Activated naive CD4-positive, alpha-beta T cell treated with anti-CD3 and anti-CD28 coated beads, Interleukin-2, amount 10 ng/mL, durations not matched to agents 7 days and 5 days (primary cell): ENCODE measurements around the gene GDA.

Experiments
- CTCF ChIA-PET: fragments of 350-600 bp; sonication (Branson Sonifier 250); formaldehyde crosslinking; loops from one replicate; lab custom pipeline; 2021; ENCODE audit warnings: antibody characterized with exemption; lab: Charles Lee
- DNase-seq: peaks from one replicate; pipeline ENCODE4 v3.0.0-alpha.2; 2020
- H3K27ac Mint-ChIP-seq: one replicate; pipeline ENCODE4 v1.8.0; 2021; ENCODE audit warnings: mild to moderate bottlenecking, moderate library complexity, mixed read lengths
- H3K27me3 Mint-ChIP-seq: one replicate; pipeline ENCODE4 v1.8.0; 2021; ENCODE audit warnings: mild to moderate bottlenecking, mixed read lengths
- H3K36me3 Mint-ChIP-seq: one replicate; pipeline ENCODE4 v1.8.0; 2021; ENCODE audit warnings: mixed read lengths
- H3K4me1 Mint-ChIP-seq: one replicate; pipeline ENCODE4 v1.8.0; 2021; ENCODE audit warnings: mixed read lengths
- H3K4me3 Mint-ChIP-seq: one replicate; pipeline ENCODE4 v1.8.0; 2021; ENCODE audit warnings: mild to moderate bottlenecking, moderate library complexity, mixed read lengths
- H3K9me3 Mint-ChIP-seq: one replicate; pipeline ENCODE4 v1.8.0; 2021; ENCODE audit warnings: mixed read lengths

The GDA gene

GRCh38 chr9:72139226-72139625 is 10.0 kb upstream of the GDA start:
- H3K27ac Mint-ChIP-seq, result no peak overlapping the region
- no peaks in the 10 kb centered on the region for H3K4me1 Mint-ChIP-seq
- no peak overlapping the region for H3K4me3 Mint-ChIP-seq
- CTCF ChIA-PET, result no interaction called here
- DNase-seq, result no peak
- H3K9me3 Mint-ChIP-seq, result no peaks in the 10 kb centered on the region
- no peaks in the 10 kb centered on the region for H3K27me3 Mint-ChIP-seq
- no peaks in the 10 kb centered on the region for H3K36me3 Mint-ChIP-seq

DNA sequence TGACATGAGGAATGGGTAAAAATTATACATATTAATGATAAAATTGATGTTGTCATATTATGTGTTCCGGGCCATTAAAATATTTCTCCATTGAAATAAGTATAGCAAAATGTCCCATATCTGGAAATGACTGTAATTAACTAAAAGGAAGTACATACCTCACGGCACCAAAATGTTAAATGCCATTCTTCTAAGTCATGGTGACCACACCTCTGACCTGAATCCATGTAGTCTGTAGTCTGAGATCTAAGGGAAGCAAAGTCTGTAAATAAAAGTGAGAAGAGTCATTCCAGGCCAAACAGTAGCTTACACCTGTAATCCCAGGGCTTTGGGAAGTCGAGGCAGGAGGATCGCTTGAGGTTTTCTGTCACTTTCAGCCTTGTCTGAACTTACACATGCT is 8.7 kb upstream of the GDA start:
- no peak for DNase-seq
- H3K27me3 Mint-ChIP-seq, result no peaks in the 10 kb centered on the region
- CTCF ChIA-PET, result no interaction called here
- H3K36me3 Mint-ChIP-seq, result no peaks in the 10 kb centered on the region
- no peaks in the 10 kb centered on the region for H3K9me3 Mint-ChIP-seq
- H3K4me3 Mint-ChIP-seq, result no peak overlapping the region
- H3K27ac Mint-ChIP-seq, result no peak overlapping the region
- no peaks in the 10 kb centered on the region for H3K4me1 Mint-ChIP-seq

DNA sequence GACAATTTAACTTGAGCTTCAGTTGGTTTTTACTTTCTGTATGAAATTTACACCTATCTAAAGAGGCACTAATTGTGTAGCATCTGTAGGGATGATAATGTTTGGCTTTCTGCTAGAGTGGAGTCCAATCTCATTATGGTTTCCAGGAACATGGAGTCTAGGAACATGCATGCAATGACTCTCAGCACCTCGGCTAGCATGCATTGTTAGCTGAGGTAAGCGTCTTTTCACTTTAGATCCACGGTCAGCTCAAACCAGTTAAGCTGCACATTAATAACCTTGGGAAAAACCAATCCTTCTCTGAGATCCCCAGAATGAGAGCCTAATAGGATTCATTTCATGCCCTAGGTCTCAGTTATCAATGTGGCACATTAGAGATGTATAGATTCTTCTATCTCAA is 7.8 kb upstream of the GDA start:
- Mint-ChIP-seq H3K27ac (no peak overlapping the region), H3K36me3 (no peaks in the 10 kb centered on the region), H3K27me3 (no peaks in the 10 kb centered on the region), H3K4me1 (no peaks in the 10 kb centered on the region), H3K4me3 (no peak overlapping the region), H3K9me3 (no peaks in the 10 kb centered on the region)
- no peak for DNase-seq
- CTCF ChIA-PET, result no interaction called here

DNA sequence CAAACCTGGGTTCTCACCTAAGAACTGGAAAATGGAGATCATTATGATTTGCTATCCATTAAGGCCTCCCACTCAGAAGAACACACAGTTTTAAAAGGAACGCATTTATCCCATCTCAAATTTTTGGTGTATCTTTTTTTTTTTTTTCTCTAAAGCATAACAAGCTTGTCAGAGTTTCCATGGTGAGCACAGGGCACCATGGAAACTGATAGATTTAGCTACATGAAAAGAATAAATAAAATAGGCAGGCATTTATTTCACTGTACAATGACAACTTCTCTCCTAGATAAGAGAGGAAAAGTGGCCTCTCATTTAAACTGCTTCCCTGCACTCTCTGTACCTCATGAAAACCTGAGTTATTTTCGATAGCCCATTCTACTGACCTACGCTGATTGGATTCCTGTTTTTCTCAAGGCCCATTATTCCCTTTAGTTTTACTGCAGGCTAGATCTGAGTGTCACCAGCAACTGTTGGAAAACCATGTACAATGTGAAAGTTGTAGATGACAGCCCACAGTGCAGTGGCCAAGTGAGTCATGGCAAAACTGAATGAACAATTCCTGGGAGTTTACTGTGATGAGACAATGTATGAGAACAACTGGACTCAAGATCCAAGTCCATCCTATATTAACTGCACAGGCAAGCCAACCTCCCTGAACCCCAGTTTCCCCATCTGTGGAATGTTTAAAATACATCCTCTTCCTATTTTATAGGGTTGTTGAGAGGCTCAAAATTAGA is 4.3 kb upstream of the GDA start:
- Mint-ChIP-seq H3K27ac (no peak overlapping the region), H3K4me3 (no peak overlapping the region), H3K27me3 (peaks cover 25% of the 10 kb centered on the region), H3K4me1 (no peaks in the 10 kb centered on the region), H3K9me3 (no peaks in the 10 kb centered on the region), H3K36me3 (no peaks in the 10 kb centered on the region)
- CTCF ChIA-PET, result no interaction called here
- DNase-seq, result no peak

DNA sequence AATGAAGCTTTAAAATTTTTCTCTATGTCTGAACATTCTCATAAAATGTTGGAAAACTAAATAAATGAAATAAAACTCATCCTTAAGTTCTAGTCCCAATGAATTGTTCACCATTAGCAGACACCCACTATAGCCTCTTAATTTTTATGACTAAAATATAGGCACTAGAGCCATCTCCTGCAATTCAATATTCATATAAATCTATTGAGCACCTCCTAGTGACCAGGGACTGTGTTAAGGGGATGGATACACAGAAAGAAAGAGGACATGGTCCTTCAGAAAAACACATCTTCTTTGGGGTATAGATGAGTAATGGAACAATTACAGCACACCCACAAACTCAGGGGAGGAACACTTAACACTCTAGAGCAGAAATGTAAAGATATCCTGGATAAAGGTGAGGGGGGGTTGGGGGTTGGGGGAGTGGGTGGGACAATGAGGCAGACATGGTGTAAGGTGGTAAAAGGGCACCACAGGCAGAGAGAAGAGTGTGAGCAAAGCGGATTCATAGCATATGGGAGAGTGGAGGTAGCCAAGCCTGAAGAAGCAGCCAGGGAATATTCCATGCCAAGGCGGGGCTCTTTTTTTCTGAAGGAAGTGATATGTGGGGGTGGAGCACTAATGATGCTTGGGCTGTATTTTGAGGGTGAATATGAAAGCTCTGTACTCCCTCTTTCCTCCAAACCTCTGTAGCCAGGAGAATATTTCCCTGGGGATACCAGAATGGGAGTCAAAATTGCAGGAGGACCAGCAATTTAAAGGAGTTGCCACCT is 3.3 kb upstream of the GDA start:
- DNase-seq, result no peak
- Mint-ChIP-seq H3K27me3 (peaks cover 34% of the 10 kb centered on the region), H3K27ac (no peak overlapping the region), H3K9me3 (no peaks in the 10 kb centered on the region), H3K4me3 (no peak overlapping the region), H3K36me3 (no peaks in the 10 kb centered on the region), H3K4me1 (no peaks in the 10 kb centered on the region)
- CTCF ChIA-PET, result no interaction called here

GRCh38 chr9:72147676-72148075 is 1.6 kb upstream of the GDA start:
- Mint-ChIP-seq H3K27ac (no peak overlapping the region), H3K36me3 (no peaks in the 10 kb centered on the region), H3K4me3 (no peak overlapping the region), H3K27me3 (peaks cover 34% of the 10 kb centered on the region), H3K4me1 (no peaks in the 10 kb centered on the region), H3K9me3 (no peaks in the 10 kb centered on the region)
- no peak for DNase-seq
- CTCF ChIA-PET, result no interaction called here

DNA sequence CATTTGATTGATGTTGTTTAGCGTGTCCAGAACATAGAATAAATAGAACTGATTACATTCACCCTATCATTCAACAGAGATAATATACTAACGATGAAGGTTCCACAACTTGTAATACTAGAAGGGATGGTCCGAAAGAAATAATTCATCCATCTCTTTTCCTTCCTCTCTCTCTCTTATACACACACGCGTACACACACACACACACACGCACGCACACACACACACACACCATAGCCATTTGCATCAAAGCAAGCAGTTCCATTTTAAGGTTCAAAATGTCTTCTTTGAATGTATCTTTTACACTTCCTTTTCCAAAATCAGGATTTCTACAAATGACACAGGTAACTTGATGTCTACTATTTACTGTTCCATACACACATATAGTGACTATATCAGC is 887 bp downstream of the GDA start:
- H3K4me3 Mint-ChIP-seq, result no peak overlapping the region
- peaks cover 34% of the 10 kb centered on the region for H3K27me3 Mint-ChIP-seq
- H3K9me3 Mint-ChIP-seq, result no peaks in the 10 kb centered on the region
- no peak for DNase-seq
- H3K4me1 Mint-ChIP-seq, result no peaks in the 10 kb centered on the region
- CTCF ChIA-PET, result interaction anchor here (0.6 kb wide), 1 partner anchor 124 kb away, joined by 3 read pairs; no protein-coding TSS in a partner anchor
- no peaks in the 10 kb centered on the region for H3K36me3 Mint-ChIP-seq
- no peak overlapping the region for H3K27ac Mint-ChIP-seq

GRCh38 chr9:72150661-72151060 is 1.4 kb downstream of the GDA start:
- Mint-ChIP-seq H3K36me3 (no peaks in the 10 kb centered on the region), H3K4me3 (no peak overlapping the region), H3K27ac (no peak overlapping the region), H3K27me3 (peaks cover 34% of the 10 kb centered on the region), H3K9me3 (no peaks in the 10 kb centered on the region), H3K4me1 (no peaks in the 10 kb centered on the region)
- no peak for DNase-seq
- CTCF ChIA-PET, result interaction anchor here (0.6 kb wide), 1 partner anchor 124 kb away, joined by 3 read pairs; no protein-coding TSS in a partner anchor

DNA sequence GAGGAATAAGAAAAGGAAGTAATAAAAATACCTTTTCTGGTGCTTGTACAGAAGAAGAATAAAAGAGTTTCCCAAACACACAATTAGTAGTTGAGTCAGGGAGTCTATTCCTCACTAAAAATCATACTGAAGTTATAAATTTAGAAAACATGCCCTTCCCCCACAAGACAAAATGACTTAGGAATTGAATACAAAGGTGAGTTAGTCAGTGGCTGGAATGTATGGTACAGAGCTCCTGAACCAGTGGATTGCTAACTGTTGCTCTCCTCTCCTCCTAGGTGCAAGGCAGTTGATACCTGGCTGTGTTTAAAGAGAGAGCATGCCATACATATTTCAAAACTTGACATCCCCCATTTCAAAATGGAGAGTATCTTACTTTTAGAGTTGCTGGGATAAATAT is 1.9 kb downstream of the GDA start:
- Mint-ChIP-seq H3K27me3 (peaks cover 34% of the 10 kb centered on the region), H3K27ac (no peak overlapping the region), H3K4me1 (no peaks in the 10 kb centered on the region), H3K9me3 (no peaks in the 10 kb centered on the region), H3K4me3 (no peak overlapping the region), H3K36me3 (no peaks in the 10 kb centered on the region)
- DNase-seq, result no peak
- CTCF ChIA-PET, result interaction anchor here (0.6 kb wide), 1 partner anchor 124 kb away, joined by 3 read pairs; no protein-coding TSS in a partner anchor

GRCh38 chr9:72154468-72155285 is 5.4 kb downstream of the GDA start:
- no peak overlapping the region for H3K4me3 Mint-ChIP-seq
- H3K4me1 Mint-ChIP-seq, result no peaks in the 10 kb centered on the region
- no peaks in the 10 kb centered on the region for H3K36me3 Mint-ChIP-seq
- H3K9me3 Mint-ChIP-seq, result no peaks in the 10 kb centered on the region
- H3K27me3 Mint-ChIP-seq, result peaks cover 12% of the 10 kb centered on the region
- no peak for DNase-seq
- no peak overlapping the region for H3K27ac Mint-ChIP-seq
- CTCF ChIA-PET, result no interaction called here

- Mint-ChIP-seq H3K27ac (no peak overlapping the region), H3K27me3 (peaks cover 6% of the 10 kb centered on the region), H3K36me3 (no peaks in the 10 kb centered on the region), H3K4me1 (no peaks in the 10 kb centered on the region), H3K9me3 (no peaks in the 10 kb centered on the region), H3K4me3 (no peak overlapping the region)
- CTCF ChIA-PET, result no interaction called here
- no peak for DNase-seq
Measured at GRCh38 chr9:72155301-72155700, 6.1 kb downstream of the GDA start.

GRCh38 chr9:72156586-72156985 is 7.3 kb downstream of the GDA start:
- Mint-ChIP-seq H3K36me3 (no peaks in the 10 kb centered on the region), H3K9me3 (no peaks in the 10 kb centered on the region), H3K27ac (no peak overlapping the region), H3K27me3 (no peaks in the 10 kb centered on the region), H3K4me3 (no peak overlapping the region), H3K4me1 (no peaks in the 10 kb centered on the region)
- CTCF ChIA-PET, result no interaction called here
- DNase-seq, result no peak

DNA sequence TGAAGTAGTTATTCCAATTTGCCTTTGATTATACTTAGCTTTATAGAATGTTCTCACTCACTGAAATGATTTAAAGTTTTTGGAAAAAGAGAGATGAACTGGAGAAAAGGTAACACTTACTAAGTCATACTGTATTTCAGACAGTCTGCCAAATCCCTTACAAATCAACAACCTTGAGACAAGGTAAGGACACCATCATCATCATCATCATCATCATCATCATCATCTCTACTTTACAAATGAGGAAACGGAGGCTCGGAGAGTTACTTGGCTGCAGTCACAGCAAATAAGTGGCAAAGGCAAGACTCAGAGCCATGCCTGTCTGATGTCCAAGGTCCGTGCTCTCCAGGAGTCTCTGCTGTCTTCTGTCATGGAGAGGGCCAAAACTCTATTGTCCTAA is 9.4 kb downstream of the GDA start:
- DNase-seq, result no peak
- Mint-ChIP-seq H3K4me1 (no peaks in the 10 kb centered on the region), H3K9me3 (no peaks in the 10 kb centered on the region), H3K27me3 (no peaks in the 10 kb centered on the region), H3K4me3 (no peak overlapping the region), H3K27ac (no peak overlapping the region), H3K36me3 (no peaks in the 10 kb centered on the region)
- CTCF ChIA-PET, result interaction anchor here (0.6 kb wide), 2 partner anchors 10 to 245 kb away, joined by 3 to 6 read pairs; no protein-coding TSS in a partner anchor

- no peak for DNase-seq
- no peak overlapping the region for H3K4me3 Mint-ChIP-seq
- no peak overlapping the region for H3K27ac Mint-ChIP-seq
- no peaks in the 10 kb centered on the region for H3K36me3 Mint-ChIP-seq
- H3K27me3 Mint-ChIP-seq, result no peaks in the 10 kb centered on the region
- no peaks in the 10 kb centered on the region for H3K9me3 Mint-ChIP-seq
- CTCF ChIA-PET, result no interaction called here
- H3K4me1 Mint-ChIP-seq, result no peaks in the 10 kb centered on the region
Measured at GRCh38 chr9:72160446-72161123, 11.3 kb downstream of the GDA start.
